ENCODE results near the gene NASP. TPM values are rescaled to one million over a fixed set of nuclear protein-coding genes. Genes with fewer than 3 reads are reported as not detected.
A peak's percentile ranks its signal among the peaks of the same experiment; 100 is the strongest.

The NASP gene
- total RNA-seq, 1 donor from 2014 or later: 269 TPM

DNA sequence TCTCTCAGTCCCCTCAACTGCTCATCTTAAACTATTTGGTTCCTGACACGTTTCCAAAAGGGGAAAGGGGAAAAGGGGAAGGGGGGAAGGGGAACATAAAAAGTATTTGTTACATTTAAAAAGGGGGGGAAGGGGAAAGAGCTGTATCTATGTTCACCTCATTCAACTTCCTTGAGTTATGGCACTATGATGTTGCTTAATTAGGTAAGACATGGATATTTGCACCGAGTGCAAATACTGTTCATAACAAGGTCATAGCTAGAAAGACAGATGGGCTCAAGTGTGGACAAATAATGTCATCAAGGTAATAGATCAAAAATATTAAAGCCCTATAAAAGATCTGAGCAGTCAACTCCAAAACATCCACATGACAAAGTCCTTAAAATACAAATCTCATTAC lies 76.5 kb downstream of the NASP start:
- Mint-ChIP-seq H3K4me1 (ENCODE audit: unreplicated experiment) (peaks cover 6% of the 10 kb centered on the region), H3K36me3 (peaks cover 22% of the 10 kb centered on the region), H3K27me3 (no peaks in the 10 kb centered on the region), H3K27ac (peak overlapping the region; percentile 29), H3K4me3 (no peak overlapping the region), H3K9me3 (no peaks in the 10 kb centered on the region)
- TF ChIP-seq, protein P1, sequence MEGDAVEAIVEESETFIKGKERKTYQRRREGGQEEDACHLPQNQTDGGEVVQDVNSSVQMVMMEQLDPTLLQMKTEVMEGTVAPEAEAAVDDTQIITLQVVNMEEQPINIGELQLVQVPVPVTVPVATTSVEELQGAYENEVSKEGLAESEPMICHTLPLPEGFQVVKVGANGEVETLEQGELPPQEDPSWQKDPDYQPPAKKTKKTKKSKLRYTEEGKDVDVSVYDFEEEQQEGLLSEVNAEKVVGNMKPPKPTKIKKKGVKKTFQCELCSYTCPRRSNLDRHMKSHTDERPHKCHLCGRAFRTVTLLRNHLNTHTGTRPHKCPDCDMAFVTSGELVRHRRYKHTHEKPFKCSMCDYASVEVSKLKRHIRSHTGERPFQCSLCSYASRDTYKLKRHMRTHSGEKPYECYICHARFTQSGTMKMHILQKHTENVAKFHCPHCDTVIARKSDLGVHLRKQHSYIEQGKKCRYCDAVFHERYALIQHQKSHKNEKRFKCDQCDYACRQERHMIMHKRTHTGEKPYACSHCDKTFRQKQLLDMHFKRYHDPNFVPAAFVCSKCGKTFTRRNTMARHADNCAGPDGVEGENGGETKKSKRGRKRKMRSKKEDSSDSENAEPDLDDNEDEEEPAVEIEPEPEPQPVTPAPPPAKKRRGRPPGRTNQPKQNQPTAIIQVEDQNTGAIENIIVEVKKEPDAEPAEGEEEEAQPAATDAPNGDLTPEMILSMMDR (conservative IDR thresholded peaks at IDR 0.05): no peak
- no peak for DNase-seq (ENCODE audit: extremely low spot score, unreplicated experiment)

DNA sequence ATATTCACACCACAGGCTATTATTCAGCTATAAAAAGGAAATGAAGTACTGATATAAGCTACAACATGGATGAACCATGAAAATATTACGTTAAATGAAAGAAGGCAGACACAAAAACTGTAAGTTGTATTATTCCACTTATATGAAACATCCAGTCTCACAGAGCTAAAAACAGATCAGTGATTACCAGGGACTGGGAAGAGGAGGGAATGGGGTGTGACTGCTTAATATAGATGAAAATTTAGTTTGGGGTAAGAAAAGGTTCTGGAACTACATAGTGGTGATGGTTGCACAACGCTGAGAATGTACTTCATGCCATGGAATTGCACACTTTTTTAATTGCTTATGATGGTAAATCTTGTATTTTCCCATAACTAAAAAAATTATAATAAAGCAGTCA lies 83.0 kb downstream of the NASP start:
- no peaks in the 10 kb centered on the region for H3K27me3 Mint-ChIP-seq
- no peak overlapping the region for H3K4me3 Mint-ChIP-seq
- peaks cover 13% of the 10 kb centered on the region for H3K4me1 Mint-ChIP-seq (ENCODE audit: unreplicated experiment)
- no peaks in the 10 kb centered on the region for H3K9me3 Mint-ChIP-seq
- peaks cover 32% of the 10 kb centered on the region for H3K36me3 Mint-ChIP-seq
- no peak overlapping the region for H3K27ac Mint-ChIP-seq
- no peak for DNase-seq (ENCODE audit: extremely low spot score, unreplicated experiment)
- TF ChIP-seq, protein P1 (conservative IDR thresholded peaks at IDR 0.05): no peak

DNA sequence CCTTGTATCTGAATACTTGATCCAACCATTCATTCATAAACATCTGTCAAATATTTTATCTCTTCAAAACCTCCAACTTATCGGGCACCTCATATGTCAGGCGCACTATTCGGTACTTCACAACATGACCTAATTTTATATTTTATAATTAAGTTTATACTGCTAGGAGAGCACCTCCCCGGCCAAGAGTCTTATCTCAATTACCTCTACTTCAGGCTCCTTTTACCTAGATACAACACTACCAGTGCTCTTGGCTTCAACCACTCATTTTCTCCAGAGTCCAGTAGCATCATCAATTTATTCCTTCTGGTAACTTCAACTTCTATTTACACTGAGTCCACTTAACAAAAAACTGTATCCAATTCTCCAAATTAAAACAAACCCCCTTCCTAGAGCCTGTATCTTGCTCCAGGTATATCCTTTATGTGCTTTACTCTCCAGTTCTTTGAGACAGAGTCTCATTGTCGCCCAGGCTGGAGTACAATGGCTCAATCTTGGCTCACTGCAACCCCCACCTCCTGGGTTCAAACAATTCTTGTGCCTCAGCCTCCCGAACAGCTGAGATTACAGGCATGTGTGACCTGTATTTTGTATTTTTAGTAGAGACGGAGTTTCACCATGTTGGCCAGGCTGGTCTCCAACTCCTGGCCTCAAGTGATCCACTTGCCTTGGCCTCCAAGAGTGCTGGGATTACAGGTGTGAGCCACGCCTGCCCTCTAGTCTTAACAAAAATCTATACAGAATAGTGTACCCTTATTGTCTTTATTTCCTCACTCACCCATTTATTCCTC lies 83.7 kb downstream of the NASP start:
- Mint-ChIP-seq H3K27ac (no peak overlapping the region), H3K4me1 (ENCODE audit: unreplicated experiment) (peaks cover 13% of the 10 kb centered on the region), H3K4me3 (no peak overlapping the region), H3K27me3 (no peaks in the 10 kb centered on the region), H3K9me3 (no peaks in the 10 kb centered on the region), H3K36me3 (peaks cover 35% of the 10 kb centered on the region)
- TF ChIP-seq, protein P1 (conservative IDR thresholded peaks at IDR 0.05): no peak
- DNase-seq (ENCODE audit: extremely low spot score, unreplicated experiment): no peak

Other genes starting within 250 kb of the NASP start
- 10.4 and 12.6 TPM in 2 replicates for gene TOE1, start 243.9 kb upstream of the NASP start, total RNA-seq (ENCODE audit: low replicate concordance)
- 24.5 and 61.3 TPM in 2 replicates for gene MUTYH, start 243.6 kb upstream of the NASP start, total RNA-seq (ENCODE audit: low replicate concordance)
- 6.7 and 7.9 TPM in 2 replicates for gene TESK2, start 92.9 kb upstream of the NASP start, total RNA-seq (ENCODE audit: low replicate concordance)
- 1.0 and 2.0 TPM in 2 replicates for gene CCDC163, start 84.0 kb upstream of the NASP start, total RNA-seq (ENCODE audit: low replicate concordance)
- 8.0 and 12.7 TPM in 2 replicates for gene MMACHC, start 83.7 kb upstream of the NASP start, total RNA-seq (ENCODE audit: low replicate concordance)
- gene PRDX1, start 62.2 kb upstream of the NASP start, total RNA-seq (ENCODE audit: low replicate concordance): 255 and 335 TPM in 2 replicates
- 179 and 185 TPM in 2 replicates for gene AKR1A1, start 33.2 kb upstream of the NASP start, total RNA-seq (ENCODE audit: low replicate concordance)
- 2.0 and 3.6 TPM in 2 replicates for gene CCDC17, start 40.0 kb downstream of the NASP start, total RNA-seq (ENCODE audit: low replicate concordance)
- gene GPBP1L1, start 102.5 kb downstream of the NASP start, total RNA-seq (ENCODE audit: low replicate concordance): 90.0 and 99.9 TPM in 2 replicates
- gene TMEM69, start 104.1 kb downstream of the NASP start, total RNA-seq (ENCODE audit: low replicate concordance): 26.0 and 39.3 TPM in 2 replicates
- 18.2 and 21.0 TPM in 2 replicates for gene IPP, start 166.6 kb downstream of the NASP start, total RNA-seq (ENCODE audit: low replicate concordance)
- gene MAST2, start 219.6 kb downstream of the NASP start, total RNA-seq (ENCODE audit: low replicate concordance): 25.1 and 38.1 TPM in 2 replicates

Data from type B pancreatic cell (in vitro differentiated cells).